CD4-positive, alpha-beta T cell treated with Interleukin-6 for 4 hours (primary cell): ENCODE results near the gene ARHGEF40.

Experiments used
- DNase-seq: peaks from one replicate; pipeline ENCODE4 v3.0.0-alpha.2; 2020; ENCODE audit warnings: mixed read lengths

ARHGEF40 gene

GRCh38 chr14:21084396-21084795 is 14.3 kb downstream of the ARHGEF40 start:
- DNase-seq = no peak

DNA sequence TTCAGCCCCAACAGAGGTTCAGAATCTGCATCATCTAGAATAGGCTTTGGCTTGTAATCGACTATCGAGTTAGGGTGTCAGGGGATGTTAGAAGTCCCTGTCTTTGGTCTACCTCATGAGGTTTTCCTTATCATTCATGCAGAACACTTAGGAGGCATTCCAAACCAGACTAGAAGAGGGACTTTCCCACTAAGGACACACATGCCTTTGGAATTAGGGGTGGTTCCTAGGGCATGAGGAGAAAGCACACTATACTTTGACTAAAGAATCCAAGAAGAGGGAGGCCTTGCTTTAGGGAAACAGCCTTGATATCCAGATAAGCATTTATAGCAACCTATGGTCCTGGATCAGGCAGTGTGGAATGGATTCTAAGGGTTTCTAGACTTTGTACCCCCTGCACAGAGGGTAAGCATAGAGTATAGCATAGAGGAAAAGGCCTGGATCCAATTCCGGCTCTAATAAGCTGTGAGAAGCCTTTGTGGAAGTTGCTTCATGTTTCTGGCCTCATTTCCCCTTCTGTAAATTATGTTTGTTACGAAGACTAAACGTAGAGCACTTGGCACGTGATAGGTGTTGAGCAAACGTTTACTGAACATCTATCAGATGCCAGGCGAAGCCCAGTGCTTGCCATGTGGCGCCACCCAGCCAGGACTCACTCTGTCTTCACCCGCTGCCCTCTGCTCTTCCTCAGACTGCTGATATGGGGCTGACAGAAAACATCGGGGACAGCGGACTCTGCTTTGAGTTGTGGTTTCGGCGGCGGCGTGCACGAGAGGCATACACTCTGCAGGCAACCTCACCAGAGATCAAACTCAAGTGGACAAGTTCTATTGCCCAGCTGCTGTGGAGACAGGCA is 15.1 kb downstream of the ARHGEF40 start:
- DNase-seq = no peak

GRCh38 chr14:21086908-21087293 is 16.8 kb downstream of the ARHGEF40 start:
- DNase-seq = no peak

GRCh38 chr14:21087294-21088091 is 17.4 kb downstream of the ARHGEF40 start:
- peak; percentile 63 for DNase-seq

GRCh38 chr14:21088687-21089086 is 18.6 kb downstream of the ARHGEF40 start:
- no peak for DNase-seq

- no peak for DNase-seq
These were observed 19.2 kb downstream of the ARHGEF40 start for GRCh38 chr14:21089271-21089670.

GRCh38 chr14:21089877-21090193 is 19.7 kb downstream of the ARHGEF40 start:
- DNase-seq = no peak

GRCh38 chr14:21090194-21090939 is 20.3 kb downstream of the ARHGEF40 start:
- peak; percentile 34 for DNase-seq

DNA sequence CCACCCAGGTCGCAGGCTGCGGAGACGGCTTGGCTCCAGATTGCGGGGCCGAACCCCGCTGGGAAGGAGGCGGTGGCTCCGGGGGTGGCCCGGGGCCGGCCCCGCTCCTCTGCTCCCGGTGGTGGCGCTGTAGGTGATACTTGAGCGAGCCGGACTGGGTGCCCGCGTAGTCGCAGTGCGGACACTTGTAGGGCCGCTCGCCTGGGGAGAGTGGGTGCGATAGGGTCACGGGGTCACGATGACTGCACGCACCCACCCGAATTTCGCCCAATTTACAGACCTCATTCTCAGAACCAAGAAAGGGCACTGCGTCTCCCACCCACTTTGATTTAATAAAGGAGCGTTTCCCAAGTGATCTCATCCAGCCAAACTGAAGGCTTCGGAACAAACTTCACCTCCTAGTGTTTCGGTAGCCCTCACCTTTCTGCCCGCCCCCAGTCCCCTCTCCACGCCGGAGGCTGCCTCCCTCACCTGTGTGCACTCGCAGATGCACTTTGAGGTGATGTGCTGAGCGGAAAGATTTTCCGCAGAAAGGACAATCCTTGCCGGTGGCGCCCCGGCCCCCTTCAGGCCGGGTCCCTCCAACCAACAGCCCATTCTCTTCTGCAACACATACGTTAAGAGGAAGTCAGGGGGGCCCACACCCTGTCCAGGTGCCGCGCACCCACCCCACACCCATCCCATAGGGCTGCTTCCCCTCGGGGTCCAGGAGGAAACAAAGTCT is 21.0 kb downstream of the ARHGEF40 start:
- DNase-seq = no peak

GRCh38 chr14:21091821-21092272 is 21.7 kb downstream of the ARHGEF40 start:
- no peak for DNase-seq

DNA sequence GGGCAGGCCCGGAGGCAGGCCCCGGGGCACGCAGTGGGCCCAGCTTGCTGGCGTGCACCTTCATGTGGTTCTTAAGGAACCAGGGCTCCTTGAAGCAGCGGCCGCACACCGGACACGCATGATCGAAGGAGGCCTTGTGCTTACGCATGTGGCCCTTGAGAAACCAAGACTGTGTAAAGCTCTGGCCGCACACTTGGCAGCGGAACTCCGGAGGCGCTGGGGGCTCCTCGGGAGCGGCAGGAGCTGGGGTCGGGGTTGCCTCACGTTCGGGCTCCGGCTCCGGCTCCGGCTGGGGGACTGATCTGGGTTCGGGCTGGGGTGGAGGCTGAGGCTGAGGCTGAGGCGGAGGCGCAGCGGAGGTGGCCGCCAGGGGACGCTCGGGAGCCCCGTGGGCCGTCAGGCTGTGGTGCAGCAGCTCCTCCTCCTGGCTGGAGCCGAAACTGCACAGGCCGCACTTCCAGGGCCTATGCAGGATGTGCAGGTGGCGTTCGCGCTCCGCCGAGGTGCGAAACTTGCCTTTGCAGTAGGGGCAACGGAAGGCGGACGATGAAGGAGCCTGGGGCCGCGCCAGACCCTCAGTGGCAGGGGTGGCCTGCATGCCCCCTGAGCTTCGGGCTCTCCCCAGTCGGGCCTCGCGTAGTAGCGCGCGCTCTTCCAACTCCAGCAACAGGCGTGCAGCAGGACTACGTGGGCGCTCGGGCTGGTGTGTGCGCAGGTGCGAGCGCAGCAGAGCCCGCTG is 22.3 kb downstream of the ARHGEF40 start:
- peak; percentile 95 for DNase-seq

- DNase-seq = no peak
These were observed 22.9 kb downstream of the ARHGEF40 start for GRCh38 chr14:21093018-21093417.

DNA sequence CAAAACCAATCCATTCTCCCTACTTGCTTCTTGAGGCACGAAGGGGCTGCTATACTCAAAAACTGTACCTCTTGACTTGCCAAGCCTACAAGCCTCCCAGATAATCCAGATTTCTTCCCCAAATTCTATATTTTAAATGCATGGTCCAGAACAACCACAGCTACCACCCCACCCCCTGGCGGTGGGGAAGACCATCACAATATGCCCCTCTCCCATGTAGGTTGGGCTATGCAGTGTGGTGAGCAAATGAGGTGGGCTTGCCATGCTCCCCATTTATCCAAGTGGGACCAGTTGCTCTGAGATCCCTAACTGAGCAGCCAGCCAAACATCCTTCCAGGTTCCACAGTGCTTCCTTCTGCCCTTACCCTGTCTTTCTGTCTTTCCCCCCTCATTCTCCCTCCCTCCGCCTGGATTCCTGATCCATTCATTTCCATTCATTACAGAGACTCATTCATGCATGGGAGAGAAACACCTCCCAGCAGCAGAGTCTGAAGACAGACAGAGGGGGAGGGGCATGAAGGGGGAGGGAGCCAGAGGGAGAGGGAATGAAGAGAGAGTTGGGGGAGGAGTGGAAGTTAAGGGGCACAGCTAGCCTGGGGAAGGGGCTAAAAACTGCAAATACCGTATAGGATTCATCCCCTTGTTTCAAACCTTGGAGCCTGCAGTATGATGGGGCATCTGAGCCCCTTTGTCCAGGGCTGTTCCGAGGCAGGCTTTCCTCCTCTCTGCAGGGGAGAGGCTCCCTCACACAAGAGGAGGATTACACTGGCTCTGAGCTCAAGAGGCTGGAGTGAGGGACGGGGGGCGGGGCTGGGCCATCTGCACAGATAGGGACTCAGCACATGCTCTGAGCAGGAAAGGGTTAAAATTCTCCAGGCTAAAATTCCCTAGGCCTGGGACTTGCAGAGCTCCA is 23.9 kb downstream of the ARHGEF40 start:
- no peak for DNase-seq

DNA sequence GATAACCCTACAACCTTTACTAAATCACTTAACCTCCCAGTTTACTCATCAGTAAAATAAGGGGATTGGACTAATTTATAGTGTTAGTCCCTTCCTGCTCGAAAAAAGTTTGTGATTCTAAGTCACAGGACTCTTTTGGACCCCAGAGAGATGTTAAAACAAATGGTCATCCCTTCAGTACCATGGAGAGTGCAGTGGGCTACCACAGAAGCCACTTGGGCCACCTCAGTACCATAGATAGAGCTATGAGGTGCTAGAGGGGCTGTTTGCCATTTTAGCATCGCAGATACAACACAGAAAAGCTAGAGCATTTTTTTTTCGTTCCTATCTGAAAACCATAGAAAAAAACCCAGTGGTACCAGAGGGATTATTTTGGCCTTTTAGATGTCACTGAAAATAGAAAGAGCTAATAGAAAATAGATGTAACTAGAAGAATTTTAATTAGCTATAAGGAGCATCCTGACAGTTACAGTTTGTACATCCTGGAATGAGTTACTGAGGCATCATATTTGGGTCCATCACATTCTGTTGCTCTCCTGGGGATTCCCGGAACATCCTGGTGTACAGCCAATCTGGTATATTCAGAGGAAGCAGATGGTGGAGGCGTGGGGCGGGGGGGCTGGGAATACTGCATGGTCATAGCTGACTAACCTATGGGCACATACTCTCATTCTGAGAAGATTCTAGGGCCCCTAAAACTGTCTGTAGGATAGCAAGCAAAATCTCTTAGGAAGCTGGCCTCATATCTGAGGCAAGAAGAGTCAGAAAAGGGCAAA is 25.5 kb downstream of the ARHGEF40 start:
- no peak for DNase-seq

- no peak for DNase-seq
These were observed 26.3 kb downstream of the ARHGEF40 start for GRCh38 chr14:21096438-21096837.

- DNase-seq = no peak
These were observed 27.0 kb downstream of the ARHGEF40 start for GRCh38 chr14:21096978-21097635.

- DNase-seq = peak; percentile 39
These were observed 27.6 kb downstream of the ARHGEF40 start for GRCh38 chr14:21097636-21098075.

- peak; percentile 47 for DNase-seq
These were observed 28.2 kb downstream of the ARHGEF40 start, which contains the start of gene ZNF219 for GRCh38 chr14:21098076-21098891. ZNF219 (minus strand) TSS chr14:21098655; CDS start chr14:21093591, 5,064 bp downstream.
